ENCODE results near the gene SNX14.
A peak's percentile ranks its signal among the peaks of the same experiment; 100 is the strongest.

Gene SNX14

GRCh38 chr6:85612690-85613474 is 19.2 kb upstream of the SNX14 start:
- 83% methylated on average over 1 of the region's 4 CpGs for WGBS (ENCODE audit: insufficient coverage)
- H3K4me3 ChIP-seq (ENCODE audit: control insufficient read depth in 1 of 7, extremely low read depth in 1 of 7, insufficient read depth in 4 of 7, low read depth in 2 of 7, low read length in 6 of 7), result no peak overlapping the region
- DNase-seq, result no peak
- ChIA-PET POLR2A (interaction anchor here (2.0 kb wide), 1 partner anchor 19 kb away, joined by 6 read pairs; the partner anchor contains the start of gene SNX14), CTCF (no interaction called here)
- H3K27ac ChIP-seq (ENCODE audit: insufficient read depth in 1 of 2, low read depth in 1 of 2, low read length in 2 of 2, poor library complexity in 1 of 2, severe bottlenecking in 2 of 2), result no peak overlapping the region
- H3K27me3 ChIP-seq (replicated peaks in 2 of 5; ENCODE audit: control insufficient read depth in 4 of 5, insufficient read depth in 5 of 5, low read length in 4 of 5), result no peaks in the 10 kb centered on the region
- H3K4me1 ChIP-seq (ENCODE audit: control extremely low read depth in 1 of 4, control insufficient read depth in 4 of 4, insufficient read depth in 4 of 4, low read length in 3 of 4), result no peaks in the 10 kb centered on the region
- peaks cover 26 to 90% (median 57%) of the 10 kb centered on the region in 4 experiments for H3K36me3 ChIP-seq (ENCODE audit: control insufficient read depth in 4 of 4, insufficient read depth in 4 of 4, low read length in 3 of 4)
- no peaks in the 10 kb centered on the region for H3K9me3 ChIP-seq (ENCODE audit: control extremely low read depth in 1 of 5, control insufficient read depth in 4 of 5, insufficient read depth in 2 of 5, low read depth in 1 of 5, low read length in 4 of 5)

GRCh38 chr6:85610182-85610895 is 16.7 kb upstream of the SNX14 start:
- no peak for DNase-seq
- ChIA-PET CTCF (no interaction called here), POLR2A (interaction anchor here (2.0 kb wide), 1 partner anchor 17 kb away, joined by 6 read pairs; the partner anchor contains the start of gene SNX14)
- Histone ChIP-seq H3K27me3 (replicated peaks in 2 of 5; ENCODE audit: control insufficient read depth in 4 of 5, insufficient read depth in 5 of 5, low read length in 4 of 5) (no peaks in the 10 kb centered on the region), H3K4me3 (ENCODE audit: control insufficient read depth in 1 of 7, extremely low read depth in 1 of 7, insufficient read depth in 4 of 7, low read depth in 2 of 7, low read length in 6 of 7) (no peak overlapping the region), H3K27ac (ENCODE audit: insufficient read depth in 1 of 2, low read depth in 1 of 2, low read length in 2 of 2, poor library complexity in 1 of 2, severe bottlenecking in 2 of 2) (no peak overlapping the region), H3K9me3 (ENCODE audit: control extremely low read depth in 1 of 5, control insufficient read depth in 4 of 5, insufficient read depth in 2 of 5, low read depth in 1 of 5, low read length in 4 of 5) (no peaks in the 10 kb centered on the region), H3K36me3 (ENCODE audit: control insufficient read depth in 4 of 4, insufficient read depth in 4 of 4, low read length in 3 of 4) (peaks cover 20 to 82% (median 46%) of the 10 kb centered on the region in 4 experiments), H3K4me1 (ENCODE audit: control extremely low read depth in 1 of 4, control insufficient read depth in 4 of 4, insufficient read depth in 4 of 4, low read length in 3 of 4) (no peaks in the 10 kb centered on the region)
- no CpG with 5 or more reads among the region's 2 CpGs for WGBS (ENCODE audit: insufficient coverage)

DNA sequence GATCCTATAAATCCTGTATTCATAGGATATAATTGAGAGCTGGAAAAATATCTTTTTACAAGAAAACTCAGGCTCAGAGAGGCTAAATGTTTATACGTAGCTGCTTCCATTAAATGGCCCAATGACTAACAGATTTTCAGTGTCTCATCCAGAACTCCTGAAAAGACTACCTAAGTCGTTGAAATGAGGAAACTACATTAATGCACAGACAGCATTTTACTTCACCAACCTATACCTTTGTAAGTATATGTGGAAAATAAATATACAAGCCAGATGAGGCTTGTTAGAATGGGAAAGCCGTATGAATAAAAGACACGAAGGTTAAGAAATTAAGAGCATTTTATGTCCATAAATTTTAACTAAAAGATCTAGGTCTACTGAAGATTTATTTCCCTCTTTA is 8.4 kb upstream of the SNX14 start:
- H3K4me3 ChIP-seq (ENCODE audit: control insufficient read depth in 1 of 7, extremely low read depth in 1 of 7, insufficient read depth in 4 of 7, low read depth in 2 of 7, low read length in 6 of 7), result no peak overlapping the region
- ChIA-PET CTCF (interaction anchor here (1.2 to 1.4 kb wide), 2 partner anchors 28 to 76 kb away, joined by 4 to 5 read pairs; no protein-coding TSS in a partner anchor), POLR2A (no interaction called here)
- H3K27me3 ChIP-seq (replicated peaks in 2 of 5; ENCODE audit: control insufficient read depth in 4 of 5, insufficient read depth in 5 of 5, low read length in 4 of 5), result no peaks in the 10 kb centered on the region
- peaks cover 0 to 15% (median 3%) of the 10 kb centered on the region in 4 experiments for H3K36me3 ChIP-seq (ENCODE audit: control insufficient read depth in 4 of 4, insufficient read depth in 4 of 4, low read length in 3 of 4)
- no peak overlapping the region for H3K27ac ChIP-seq (ENCODE audit: insufficient read depth in 1 of 2, low read depth in 1 of 2, low read length in 2 of 2, poor library complexity in 1 of 2, severe bottlenecking in 2 of 2)
- no peaks in the 10 kb centered on the region for H3K9me3 ChIP-seq (ENCODE audit: control extremely low read depth in 1 of 5, control insufficient read depth in 4 of 5, insufficient read depth in 2 of 5, low read depth in 1 of 5, low read length in 4 of 5)
- no peaks in the 10 kb centered on the region for H3K4me1 ChIP-seq (ENCODE audit: control extremely low read depth in 1 of 4, control insufficient read depth in 4 of 4, insufficient read depth in 4 of 4, low read length in 3 of 4)
- no peak for DNase-seq
- no CpG with 5 or more reads among the region's 4 CpGs for WGBS (ENCODE audit: insufficient coverage)

DNA sequence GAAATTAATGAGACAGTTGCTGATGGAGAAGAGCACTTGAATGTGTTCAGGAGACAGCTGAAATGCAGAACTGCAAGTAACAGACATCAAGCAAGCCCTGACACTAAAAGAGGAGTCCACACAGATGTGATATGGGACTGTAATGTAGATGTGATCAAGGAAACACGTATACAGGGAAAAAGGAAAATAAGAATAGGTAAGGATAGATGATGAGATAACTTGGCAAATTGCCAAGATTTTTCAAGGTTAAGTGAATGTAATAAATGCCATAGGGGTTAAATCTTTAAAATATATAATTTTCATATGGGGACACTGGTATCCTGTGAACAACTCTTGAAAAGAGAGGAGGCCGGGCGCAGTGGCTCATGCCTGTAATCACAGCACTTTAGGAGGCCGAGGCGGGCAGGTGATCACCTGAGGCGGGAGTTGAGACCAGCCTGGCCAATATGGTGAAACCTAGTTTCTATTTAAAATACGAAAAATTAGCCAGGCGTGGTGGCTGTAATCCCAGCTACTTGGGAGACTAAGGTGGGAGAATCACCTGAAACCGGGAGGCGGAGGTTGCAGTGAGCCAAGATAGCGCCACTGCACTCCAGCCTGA is 7.2 kb upstream of the SNX14 start:
- Histone ChIP-seq H3K4me1 (ENCODE audit: control extremely low read depth in 1 of 4, control insufficient read depth in 4 of 4, insufficient read depth in 4 of 4, low read length in 3 of 4) (no peaks in the 10 kb centered on the region), H3K9me3 (ENCODE audit: control extremely low read depth in 1 of 5, control insufficient read depth in 4 of 5, insufficient read depth in 2 of 5, low read depth in 1 of 5, low read length in 4 of 5) (no peaks in the 10 kb centered on the region), H3K27me3 (replicated peaks in 2 of 5; ENCODE audit: control insufficient read depth in 4 of 5, insufficient read depth in 5 of 5, low read length in 4 of 5) (no peaks in the 10 kb centered on the region), H3K36me3 (ENCODE audit: control insufficient read depth in 4 of 4, insufficient read depth in 4 of 4, low read length in 3 of 4) (peaks cover 0 to 7% (median 0%) of the 10 kb centered on the region in 4 experiments), H3K4me3 (ENCODE audit: control insufficient read depth in 1 of 7, extremely low read depth in 1 of 7, insufficient read depth in 4 of 7, low read depth in 2 of 7, low read length in 6 of 7) (no peak overlapping the region), H3K27ac (ENCODE audit: insufficient read depth in 1 of 2, low read depth in 1 of 2, low read length in 2 of 2, poor library complexity in 1 of 2, severe bottlenecking in 2 of 2) (no peak overlapping the region)
- POLR2A ChIA-PET, result no interaction called here
- DNase-seq, result no peak
- CTCF ChIA-PET, result interaction anchor here (1.2 to 1.4 kb wide), 2 partner anchors 38 to 77 kb away, joined by 3 to 5 read pairs; no protein-coding TSS in a partner anchor
- WGBS (ENCODE audit: insufficient coverage), result 96% methylated on average over 9 of the region's 11 CpGs

- Histone ChIP-seq H3K4me3 (ENCODE audit: control insufficient read depth in 1 of 7, extremely low read depth in 1 of 7, insufficient read depth in 4 of 7, low read depth in 2 of 7, low read length in 6 of 7) (peak overlapping the region; percentile 82 to 97 (median 89)), H3K27me3 (replicated peaks in 2 of 5; ENCODE audit: control insufficient read depth in 4 of 5, insufficient read depth in 5 of 5, low read length in 4 of 5) (no peaks in the 10 kb centered on the region), H3K9me3 (ENCODE audit: control extremely low read depth in 1 of 5, control insufficient read depth in 4 of 5, insufficient read depth in 2 of 5, low read depth in 1 of 5, low read length in 4 of 5) (peaks cover 0 to 3% (median 0%) of the 10 kb centered on the region in 5 experiments), H3K27ac (ENCODE audit: insufficient read depth in 1 of 2, low read depth in 1 of 2, low read length in 2 of 2, poor library complexity in 1 of 2, severe bottlenecking in 2 of 2) (peak overlapping the region in 1 of 2 experiments; percentile 85), H3K36me3 (ENCODE audit: control insufficient read depth in 4 of 4, insufficient read depth in 4 of 4, low read length in 3 of 4) (peaks cover 0 to 10% (median 6%) of the 10 kb centered on the region in 4 experiments), H3K4me1 (ENCODE audit: control extremely low read depth in 1 of 4, control insufficient read depth in 4 of 4, insufficient read depth in 4 of 4, low read length in 3 of 4) (peaks cover 5 to 24% (median 13%) of the 10 kb centered on the region in 4 experiments)
- POLR2A ChIA-PET, result interaction anchor here (0.7 to 2.1 kb wide), 5 partner anchors 13 to 84 kb away, joined by 3 to 15 read pairs (median 5); partner anchors contain the start of gene SYNCRIP
- 0% methylated on average over 9 of the region's 35 CpGs for WGBS (ENCODE audit: insufficient coverage)
- no peak for DNase-seq
- CTCF ChIA-PET, result interaction anchor here (1.1 to 2.3 kb wide), 4 partner anchors 10 to 50 kb away, joined by 3 to 7 read pairs (median 4); no protein-coding TSS in a partner anchor
These were observed 706 bp upstream of the SNX14 start for GRCh38 chr6:85594197-85594930.

GRCh38 chr6:85592033-85592432 is 1.6 kb downstream of the SNX14 start:
- ChIA-PET CTCF (interaction anchor here (1.0 to 1.2 kb wide), 2 partner anchors 46 to 51 kb away, joined by 3 read pairs; partner anchors contain the start of gene SYNCRIP), POLR2A (no interaction called here)
- Histone ChIP-seq H3K4me3 (ENCODE audit: control insufficient read depth in 1 of 7, extremely low read depth in 1 of 7, insufficient read depth in 4 of 7, low read depth in 2 of 7, low read length in 6 of 7) (peak overlapping the region in 2 of 7 experiments; percentile 48), H3K9me3 (ENCODE audit: control extremely low read depth in 1 of 5, control insufficient read depth in 4 of 5, insufficient read depth in 2 of 5, low read depth in 1 of 5, low read length in 4 of 5) (peaks cover 0 to 3% (median 0%) of the 10 kb centered on the region in 5 experiments), H3K4me1 (ENCODE audit: control extremely low read depth in 1 of 4, control insufficient read depth in 4 of 4, insufficient read depth in 4 of 4, low read length in 3 of 4) (peaks cover 5 to 24% (median 13%) of the 10 kb centered on the region in 4 experiments), H3K27ac (ENCODE audit: insufficient read depth in 1 of 2, low read depth in 1 of 2, low read length in 2 of 2, poor library complexity in 1 of 2, severe bottlenecking in 2 of 2) (no peak overlapping the region), H3K27me3 (replicated peaks in 2 of 5; ENCODE audit: control insufficient read depth in 4 of 5, insufficient read depth in 5 of 5, low read length in 4 of 5) (no peaks in the 10 kb centered on the region), H3K36me3 (ENCODE audit: control insufficient read depth in 4 of 4, insufficient read depth in 4 of 4, low read length in 3 of 4) (peaks cover 2 to 13% (median 7%) of the 10 kb centered on the region in 4 experiments)
- no peak for DNase-seq
- 100% methylated on average over 1 of the region's 1 CpG for WGBS (ENCODE audit: insufficient coverage)

All from common myeloid progenitor, CD34-positive (primary cell).